ENCODE measurements around the gene SPOCD1. TPM values are rescaled to one million over a fixed set of nuclear protein-coding genes. Genes with fewer than 3 reads are reported as not detected.

Gene SPOCD1
- total RNA-seq, 1 donor from 2014 or later = 1.1 TPM

- no peak for TF ChIP-seq CTCF (conservative IDR thresholded peaks at IDR 0.05)
- Mint-ChIP-seq H3K9me3 (no peaks in the 10 kb centered on the region), H3K36me3 (no peaks in the 10 kb centered on the region), H3K27ac (no peak overlapping the region), H3K27me3 (peaks cover 17% of the 10 kb centered on the region), H3K4me3 (no peak overlapping the region), H3K4me1 (ENCODE audit: unreplicated experiment) (peaks cover 20% of the 10 kb centered on the region)
- DNase-seq (ENCODE audit: extremely low spot score, unreplicated experiment) = no peak
These were observed 59.9 kb downstream of the SPOCD1 start for GRCh38 chr1:31755850-31756492.

- H3K4me3 Mint-ChIP-seq = no peak overlapping the region
- no peak overlapping the region for H3K27ac Mint-ChIP-seq
- H3K36me3 Mint-ChIP-seq = no peaks in the 10 kb centered on the region
- DNase-seq (ENCODE audit: extremely low spot score, unreplicated experiment) = no peak
- no peak for TF ChIP-seq CTCF (conservative IDR thresholded peaks at IDR 0.05)
- H3K9me3 Mint-ChIP-seq = no peaks in the 10 kb centered on the region
- peaks cover 17% of the 10 kb centered on the region for H3K27me3 Mint-ChIP-seq
- H3K4me1 Mint-ChIP-seq (ENCODE audit: unreplicated experiment) = peaks cover 26% of the 10 kb centered on the region
These were observed 60.6 kb downstream of the SPOCD1 start for GRCh38 chr1:31755197-31755611.

- Mint-ChIP-seq H3K36me3 (no peaks in the 10 kb centered on the region), H3K27me3 (peaks cover 16% of the 10 kb centered on the region), H3K9me3 (no peaks in the 10 kb centered on the region), H3K27ac (no peak overlapping the region), H3K4me3 (no peak overlapping the region), H3K4me1 (ENCODE audit: unreplicated experiment) (peaks cover 26% of the 10 kb centered on the region)
- no peak for TF ChIP-seq CTCF (conservative IDR thresholded peaks at IDR 0.05)
- no peak for DNase-seq (ENCODE audit: extremely low spot score, unreplicated experiment)
These were observed 61.4 kb downstream of the SPOCD1 start for GRCh38 chr1:31754397-31754796.

- Mint-ChIP-seq H3K27me3 (peaks cover 17% of the 10 kb centered on the region), H3K9me3 (no peaks in the 10 kb centered on the region), H3K27ac (no peak overlapping the region), H3K4me1 (ENCODE audit: unreplicated experiment) (peaks cover 32% of the 10 kb centered on the region), H3K4me3 (no peak overlapping the region), H3K36me3 (no peaks in the 10 kb centered on the region)
- no peak for DNase-seq (ENCODE audit: extremely low spot score, unreplicated experiment)
- TF ChIP-seq CTCF (conservative IDR thresholded peaks at IDR 0.05) = no peak
These were observed 62.0 kb downstream of the SPOCD1 start for GRCh38 chr1:31753707-31754349.

DNA sequence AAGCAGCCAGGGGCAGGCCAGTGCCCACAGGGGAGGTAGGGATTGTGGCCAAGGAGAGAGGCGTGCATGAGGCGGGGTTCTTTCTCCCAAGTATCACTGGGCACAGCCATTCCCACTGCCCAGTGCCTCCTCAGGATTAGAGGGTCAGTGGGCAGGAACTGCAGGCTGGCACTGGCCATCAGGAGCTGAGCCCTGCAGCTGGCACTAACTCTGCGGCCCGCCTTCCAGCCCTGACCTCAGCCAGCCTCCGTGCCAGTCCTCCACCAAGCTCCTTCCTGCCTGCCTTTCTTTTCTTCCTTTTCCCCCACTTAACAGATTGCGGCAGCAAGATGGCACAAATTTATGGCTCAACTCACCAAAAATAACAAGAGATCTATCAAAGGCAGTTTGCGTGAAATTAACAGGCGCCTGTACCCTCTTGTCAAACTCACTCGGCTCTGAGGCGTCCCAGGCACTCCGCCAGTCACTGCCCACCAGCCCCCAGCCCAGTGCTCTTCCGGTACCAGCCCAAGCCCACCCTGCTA lies 62.8 kb downstream of the SPOCD1 start:
- H3K27ac Mint-ChIP-seq = no peak overlapping the region
- no peak for TF ChIP-seq CTCF (conservative IDR thresholded peaks at IDR 0.05)
- peaks cover 19% of the 10 kb centered on the region for H3K27me3 Mint-ChIP-seq
- no peaks in the 10 kb centered on the region for H3K36me3 Mint-ChIP-seq
- no peak overlapping the region for H3K4me3 Mint-ChIP-seq
- DNase-seq (ENCODE audit: extremely low spot score, unreplicated experiment) = no peak
- H3K4me1 Mint-ChIP-seq (ENCODE audit: unreplicated experiment) = peaks cover 36% of the 10 kb centered on the region
- H3K9me3 Mint-ChIP-seq = no peaks in the 10 kb centered on the region

Data from type B pancreatic cell (in vitro differentiated cells).